Colon (tissue), 2 donors: ENCODE results near the gene ARSK.

Experiments
- FAIRE-seq: peaks from 2 replicates; lab custom pipeline; 2012; peaks lifted over from hg19 to GRCh38; lab: Jason Lieb, UNC
- donor health status: control.
- donor health status: control.

ARSK gene

DNA sequence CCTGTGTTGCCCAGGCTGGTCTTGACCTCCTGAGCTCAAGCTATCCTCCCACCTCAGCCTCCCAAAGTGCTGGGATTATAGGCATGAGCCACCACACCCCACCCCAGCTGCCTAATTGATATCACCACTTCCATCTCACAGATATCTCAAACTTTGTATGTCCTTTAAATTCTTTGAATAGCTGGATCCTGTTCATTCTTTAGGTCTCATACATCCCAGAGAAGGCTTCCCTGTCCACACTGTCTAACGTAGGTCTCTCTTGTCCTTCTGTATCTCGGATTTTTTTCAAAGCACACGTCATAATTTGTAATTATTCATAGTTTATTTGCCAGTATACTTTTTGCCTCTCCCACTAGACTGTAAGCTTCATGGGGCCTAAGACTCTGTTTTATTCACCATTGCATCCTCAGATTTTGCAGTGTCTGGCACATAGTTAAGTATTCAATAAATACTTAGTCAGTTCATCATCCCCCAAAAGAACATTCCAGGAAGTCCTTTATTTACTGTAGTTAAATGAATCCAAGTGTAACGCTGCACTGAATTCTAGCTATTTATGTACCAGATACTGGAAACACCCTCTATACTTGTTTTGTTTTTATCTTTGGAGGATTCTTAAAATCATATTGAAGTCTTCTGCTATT is 10.5 kb downstream of the ARSK start:
- no peak for FAIRE-seq

DNA sequence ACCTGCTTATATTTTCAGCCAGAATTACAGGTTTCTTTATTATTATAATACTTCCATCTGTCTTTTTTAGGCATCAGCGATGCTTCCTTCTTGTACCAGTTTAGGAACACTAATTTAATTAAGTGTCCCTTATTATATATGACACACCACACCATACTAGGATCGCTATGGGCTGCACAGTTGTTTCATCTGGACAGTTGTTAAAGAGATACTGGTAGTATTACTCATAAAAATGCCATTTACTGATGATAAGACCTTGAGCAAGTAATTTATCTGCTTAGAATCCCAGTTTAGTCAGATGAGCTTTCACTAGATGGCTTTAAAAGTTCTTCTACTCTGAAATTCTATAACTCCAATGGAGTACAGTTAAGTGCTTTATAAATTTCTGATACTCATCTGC is 17.1 kb downstream of the ARSK start:
- FAIRE-seq: no peak

DNA sequence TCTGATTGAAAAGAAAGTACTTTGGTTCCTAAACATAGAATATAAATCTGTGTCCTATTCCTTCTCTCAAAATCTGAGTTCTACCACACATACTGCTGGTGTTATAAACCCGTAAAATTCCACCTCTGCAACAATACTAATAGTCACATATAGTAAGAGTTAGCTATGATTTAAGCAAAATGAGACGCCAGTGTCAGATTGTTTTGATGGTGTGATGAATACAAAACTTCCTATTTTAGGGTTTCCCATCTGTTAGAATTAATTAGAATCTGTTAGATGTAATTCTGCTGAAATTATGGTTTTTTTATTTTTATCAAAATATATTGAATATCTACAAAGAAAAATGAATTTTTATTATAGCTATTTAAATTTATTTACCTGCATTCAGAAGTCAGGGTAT is 26.7 kb downstream of the ARSK start:
- FAIRE-seq: no peak

GRCh38 chr5:95583992-95584391 is 29.1 kb downstream of the ARSK start:
- FAIRE-seq: no peak

- no peak for FAIRE-seq
Measured at GRCh38 chr5:95590880-95591279, 36.0 kb downstream of the ARSK start.

- FAIRE-seq: no peak
Measured at GRCh38 chr5:95591490-95591901, 36.6 kb downstream of the ARSK start.

DNA sequence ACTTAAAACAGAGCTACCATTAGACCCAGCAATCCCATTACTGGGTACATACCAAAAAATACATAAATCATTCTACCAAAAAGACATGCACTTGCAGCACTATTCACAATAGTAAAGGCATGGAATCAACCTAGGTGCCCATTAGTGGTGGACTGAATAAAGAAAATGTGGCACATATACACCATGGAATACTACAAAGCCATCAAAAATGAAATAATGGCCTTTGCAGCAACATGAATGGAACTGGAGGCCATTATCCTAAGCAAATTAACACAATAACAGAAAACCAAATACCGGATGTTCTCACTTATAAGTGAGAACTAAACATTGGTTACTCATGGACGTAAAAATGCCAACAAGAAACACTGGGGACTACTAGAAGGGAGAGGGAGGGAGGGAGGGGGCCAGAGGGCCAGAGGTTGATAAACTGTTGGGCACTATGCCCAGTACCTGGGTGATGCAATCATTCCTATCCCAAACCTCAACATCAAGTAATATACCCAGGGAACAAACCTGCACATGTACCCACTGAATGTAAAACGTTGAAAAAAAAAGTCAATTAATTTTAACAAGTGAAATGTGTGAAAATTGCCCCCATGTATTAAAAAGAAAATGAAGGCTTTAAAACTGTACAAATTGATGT is 40.5 kb downstream of the ARSK start:
- FAIRE-seq: no peak

DNA sequence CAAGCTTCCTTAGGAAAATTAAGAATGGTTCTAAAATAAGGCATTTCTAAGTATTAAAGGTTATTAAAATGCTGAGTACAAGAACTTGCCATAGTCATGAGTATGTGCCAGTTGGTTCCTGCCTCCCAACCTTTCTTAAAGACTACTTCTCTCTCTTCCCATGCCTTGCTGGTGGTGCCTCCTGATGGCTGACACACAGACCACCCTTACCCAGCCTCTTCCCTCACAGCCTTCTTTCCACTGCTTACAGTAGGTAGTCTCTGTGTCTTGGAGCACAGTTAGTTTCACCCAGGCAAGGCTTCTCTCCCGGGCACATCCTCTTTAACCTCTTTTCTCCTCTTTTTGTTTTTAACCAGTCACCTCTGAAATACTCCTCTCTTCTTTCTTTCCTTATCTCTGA is 44.4 kb downstream of the ARSK start:
- no peak for FAIRE-seq

DNA sequence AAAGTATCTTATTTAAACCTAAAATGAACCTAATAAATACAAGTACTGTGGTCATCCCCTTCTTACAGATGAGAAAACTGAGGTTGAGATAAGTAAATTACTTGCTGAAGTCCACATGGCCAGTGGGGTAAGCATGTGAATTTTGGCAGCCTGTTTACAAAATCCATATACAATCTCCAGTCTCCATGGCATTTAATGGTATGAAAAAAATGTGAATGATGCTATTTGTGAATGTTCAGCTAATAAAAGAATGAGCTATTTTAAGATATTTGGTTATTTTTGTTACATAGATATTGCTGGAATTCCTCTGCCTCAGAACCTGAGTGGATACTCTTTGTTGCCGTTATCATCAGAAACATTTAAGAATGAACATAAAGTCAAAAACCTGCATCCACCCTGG is 45.7 kb downstream of the ARSK start:
- no peak for FAIRE-seq

DNA sequence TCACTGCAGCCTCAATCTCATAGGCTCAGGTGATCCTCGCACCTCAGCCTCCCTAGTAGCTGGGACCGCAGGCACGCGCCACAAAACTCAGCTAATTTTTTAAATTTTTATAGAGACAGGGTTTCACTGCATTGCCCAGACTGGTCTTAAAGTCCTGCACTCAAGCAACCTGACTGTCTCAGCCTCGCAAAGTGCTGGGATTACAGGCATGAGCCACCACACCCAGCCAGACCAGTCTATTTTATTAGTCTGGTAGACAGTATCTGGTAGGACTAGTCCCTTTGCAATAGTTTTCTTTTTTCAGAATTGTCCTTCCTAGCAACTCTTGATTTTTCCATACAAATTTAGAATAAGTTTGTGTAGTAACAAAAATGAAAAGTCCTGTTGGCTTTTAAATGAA is 50.9 kb downstream of the ARSK start:
- no peak for FAIRE-seq

DNA sequence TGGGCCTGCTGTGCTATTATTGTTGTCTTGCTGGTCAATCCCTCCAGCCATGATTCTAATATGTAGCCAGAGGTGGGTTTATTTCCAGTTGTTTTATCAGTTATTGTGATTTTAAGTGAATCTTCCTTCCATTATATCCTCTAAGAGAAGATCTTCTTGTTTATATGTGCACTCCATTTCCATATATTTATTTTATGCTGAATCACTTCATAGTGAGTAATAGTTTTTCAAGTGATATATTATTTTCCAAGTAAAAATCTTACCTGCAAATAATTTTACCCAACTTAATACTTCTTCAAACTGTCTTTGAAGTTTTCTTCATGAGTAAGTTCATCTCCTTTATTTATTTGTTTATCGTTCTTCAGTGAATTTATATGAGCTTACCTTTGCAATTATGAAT is 51.5 kb downstream of the ARSK start:
- no peak for FAIRE-seq

DNA sequence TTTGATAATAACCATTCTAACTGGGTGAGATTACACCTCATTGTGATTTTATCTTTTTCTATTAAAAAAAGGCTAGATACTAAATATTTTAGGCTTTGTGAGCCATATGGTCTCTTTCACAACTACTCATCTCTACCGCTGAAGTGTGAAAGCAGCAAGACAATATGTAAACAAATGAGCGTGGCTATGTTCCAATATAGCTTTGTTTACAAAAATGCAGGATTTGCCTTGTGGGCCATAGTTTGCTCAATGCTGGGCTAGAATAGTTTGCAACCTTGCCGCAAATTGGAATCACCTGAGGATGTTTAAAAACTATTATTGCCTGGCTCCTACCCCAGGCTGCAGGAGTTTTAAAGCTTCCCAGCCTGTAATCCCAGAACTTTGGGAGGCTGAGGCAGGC is 54.8 kb downstream of the ARSK start:
- no peak for FAIRE-seq

DNA sequence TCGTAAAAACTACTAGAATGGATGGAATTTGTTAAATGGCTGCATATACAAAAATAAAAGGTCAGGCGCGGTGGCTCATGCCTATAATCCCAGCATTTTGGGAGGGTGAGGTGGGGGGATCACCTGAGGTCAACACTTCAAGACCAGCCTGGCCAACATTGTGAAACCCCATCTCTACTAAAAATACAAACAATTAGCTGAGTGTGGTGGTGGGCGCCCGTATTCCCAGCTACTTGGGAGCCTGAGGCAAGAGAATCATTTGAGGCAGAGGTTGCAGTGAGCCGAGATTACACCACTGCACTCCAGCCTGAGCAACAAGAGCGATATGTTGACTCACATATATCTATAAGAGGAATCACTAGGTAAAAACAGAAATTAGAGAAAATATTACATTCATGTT is 55.6 kb downstream of the ARSK start:
- no peak for FAIRE-seq

DNA sequence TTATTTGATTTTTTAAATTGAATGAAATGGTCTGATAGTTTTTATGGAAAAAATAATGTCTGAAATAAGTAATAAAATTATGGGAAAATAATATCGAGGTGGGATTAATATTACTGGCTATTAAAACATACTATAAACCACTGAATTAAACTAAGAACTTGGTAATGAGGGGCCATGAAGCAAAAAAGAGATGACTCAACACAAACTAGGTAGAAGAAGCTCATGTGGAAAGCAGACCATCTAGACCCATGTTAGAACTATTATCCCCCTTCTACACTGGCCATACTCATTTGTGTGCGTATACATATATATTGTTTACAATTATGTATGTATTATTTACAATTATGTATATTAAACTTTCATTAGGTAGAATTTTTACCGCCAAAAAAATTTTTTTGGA is 56.5 kb downstream of the ARSK start:
- FAIRE-seq: no peak

GRCh38 chr5:95613514-95613913 is 58.6 kb downstream of the ARSK start:
- FAIRE-seq: no peak

DNA sequence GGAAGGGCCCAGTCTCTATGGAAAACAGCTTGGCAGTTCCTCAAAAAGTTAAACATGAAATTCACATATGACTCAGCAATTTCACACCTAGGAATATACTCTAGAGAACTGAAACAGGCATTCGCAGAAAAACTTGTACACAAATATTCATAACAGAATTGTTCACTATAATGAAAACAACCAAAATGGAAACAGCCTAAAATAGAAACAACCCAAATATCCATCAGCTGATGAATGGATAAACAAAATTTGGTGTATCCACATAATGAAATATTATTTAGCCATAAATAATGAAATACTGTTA is 60.2 kb downstream of the ARSK start:
- no peak for FAIRE-seq

- FAIRE-seq: no peak
Measured at GRCh38 chr5:95617057-95617456, 62.2 kb downstream of the ARSK start.

- FAIRE-seq: no peak
Measured at GRCh38 chr5:95619096-95619495, 64.2 kb downstream of the ARSK start.

- no peak for FAIRE-seq
Measured at GRCh38 chr5:95619514-95620029, 64.7 kb downstream of the ARSK start.

DNA sequence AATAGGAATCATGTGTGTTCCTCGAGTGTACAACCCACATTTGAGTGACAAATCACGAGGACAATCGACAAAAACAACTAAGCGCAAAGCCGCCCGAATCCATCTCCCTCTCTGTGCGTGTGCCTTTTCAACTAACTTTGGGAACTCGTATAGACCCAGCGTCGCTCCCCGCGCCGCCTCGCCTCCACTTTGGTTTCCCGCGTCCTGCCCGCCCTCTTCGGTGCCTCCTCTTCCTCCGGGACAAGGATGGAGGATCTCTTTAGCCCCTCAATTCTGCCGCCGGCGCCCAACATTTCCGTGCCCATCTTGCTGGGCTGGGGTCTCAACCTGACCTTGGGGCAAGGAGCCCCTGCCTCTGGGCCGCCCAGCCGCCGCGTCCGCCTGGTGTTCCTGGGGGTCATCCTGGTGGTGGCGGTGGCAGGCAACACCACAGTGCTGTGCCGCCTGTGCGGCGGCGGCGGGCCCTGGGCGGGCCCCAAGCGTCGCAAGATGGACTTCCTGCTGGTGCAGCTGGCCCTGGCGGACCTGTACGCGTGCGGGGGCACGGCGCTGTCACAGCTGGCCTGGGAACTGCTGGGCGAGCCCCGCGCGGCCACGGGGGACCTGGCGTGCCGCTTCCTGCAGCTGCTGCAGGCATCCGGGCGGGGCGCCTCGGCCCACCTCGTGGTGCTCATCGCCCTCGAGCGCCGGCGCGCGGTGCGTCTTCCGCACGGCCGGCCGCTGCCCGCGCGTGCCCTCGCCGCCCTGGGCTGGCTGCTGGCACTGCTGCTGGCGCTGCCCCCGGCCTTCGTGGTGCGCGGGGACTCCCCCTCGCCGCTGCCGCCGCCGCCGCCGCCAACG is 65.3 kb downstream of the ARSK start, which contains the start of gene GPR150:
Gene GPR150, plus strand, starts transcription at position 58 of the 840 bp plus-strand sequence. Its CDS starts 189 bp downstream, at position 247.
- no peak for FAIRE-seq

GRCh38 chr5:95620870-95621838 is 66.3 kb downstream of the ARSK start:
- no peak for FAIRE-seq
